Measurements from ENCODE around the gene GSTP1.

DNA sequence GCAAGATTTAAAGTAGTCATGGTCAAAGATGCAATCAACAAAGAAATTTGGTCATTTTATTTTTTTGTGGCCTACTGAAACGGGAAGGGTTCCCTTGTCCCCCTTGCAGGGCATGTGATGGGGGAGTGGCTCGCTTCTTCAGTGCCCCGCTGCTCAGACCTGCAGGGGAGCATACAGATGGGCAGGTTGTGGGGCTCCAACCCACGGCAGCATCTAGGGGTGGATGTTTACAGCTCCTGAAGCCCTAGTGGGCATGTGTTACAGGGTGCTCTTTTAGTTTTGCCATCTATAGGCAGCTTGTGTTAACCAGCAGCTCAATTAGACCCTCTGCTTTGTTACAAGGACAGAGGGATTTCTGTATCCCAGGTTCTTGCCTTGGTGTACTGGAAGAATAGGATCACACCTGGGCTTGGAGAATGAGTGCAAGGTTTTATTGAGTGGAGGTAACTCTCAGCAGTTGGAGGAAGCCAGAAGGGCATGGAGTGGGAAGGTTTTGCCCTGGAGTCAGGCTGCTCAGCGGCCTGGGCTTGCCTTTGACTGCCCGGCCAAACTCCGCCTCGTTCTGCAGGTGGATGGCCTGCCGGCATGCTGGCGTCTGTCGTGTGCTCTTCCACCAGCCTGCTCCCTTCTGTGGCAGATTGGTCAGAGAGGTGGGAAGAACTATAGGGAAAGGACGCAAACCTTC, 9.4 kb downstream of the GSTP1 start:
- TF ChIP-seq, protein P1, sequence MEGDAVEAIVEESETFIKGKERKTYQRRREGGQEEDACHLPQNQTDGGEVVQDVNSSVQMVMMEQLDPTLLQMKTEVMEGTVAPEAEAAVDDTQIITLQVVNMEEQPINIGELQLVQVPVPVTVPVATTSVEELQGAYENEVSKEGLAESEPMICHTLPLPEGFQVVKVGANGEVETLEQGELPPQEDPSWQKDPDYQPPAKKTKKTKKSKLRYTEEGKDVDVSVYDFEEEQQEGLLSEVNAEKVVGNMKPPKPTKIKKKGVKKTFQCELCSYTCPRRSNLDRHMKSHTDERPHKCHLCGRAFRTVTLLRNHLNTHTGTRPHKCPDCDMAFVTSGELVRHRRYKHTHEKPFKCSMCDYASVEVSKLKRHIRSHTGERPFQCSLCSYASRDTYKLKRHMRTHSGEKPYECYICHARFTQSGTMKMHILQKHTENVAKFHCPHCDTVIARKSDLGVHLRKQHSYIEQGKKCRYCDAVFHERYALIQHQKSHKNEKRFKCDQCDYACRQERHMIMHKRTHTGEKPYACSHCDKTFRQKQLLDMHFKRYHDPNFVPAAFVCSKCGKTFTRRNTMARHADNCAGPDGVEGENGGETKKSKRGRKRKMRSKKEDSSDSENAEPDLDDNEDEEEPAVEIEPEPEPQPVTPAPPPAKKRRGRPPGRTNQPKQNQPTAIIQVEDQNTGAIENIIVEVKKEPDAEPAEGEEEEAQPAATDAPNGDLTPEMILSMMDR (IDR thresholded peaks at IDR 0.05), result no peak
- no peak for TF ChIP-seq EZH2 (IDR thresholded peaks at IDR 0.05)
- TF ChIP-seq EZH2phosphoT487 (IDR thresholded peaks at IDR 0.05), result no peak

Measured in neural progenitor cell (in vitro differentiated cells).